WTC11 (cell line): ENCODE results near the gene KRCC1. TPM values are rescaled to one million over a fixed set of nuclear protein-coding genes. Genes with fewer than 3 reads are reported as not detected.

Experiments used
- ATAC-seq: fragments of 200-7000 bp; cut with Tn5 transposase; 2 replicates; pipeline ENCODE4 v1.10.0; 2021; ENCODE audit warnings: mild to moderate bottlenecking, moderate library complexity
- CTCF ChIA-PET: fragments of 300-600 bp; sonication (Branson Sonifier 250); formaldehyde crosslinking; loops from one replicate; lab custom pipeline; 2021; ENCODE audit warnings: antibody characterized with exemption; lab: Charles Lee
- POLR2A ChIA-PET: fragments of 350-600 bp; sonication (Branson Sonifier 250); formaldehyde crosslinking; loops from one replicate; lab custom pipeline; 2021; ENCODE audit warnings: antibody characterized with exemption; lab: Charles Lee
- DNase-seq: peaks from one replicate; pipeline ENCODE4 v3.0.0; 2021; ENCODE audit warnings: low spot score
- H3K27ac Mint-ChIP-seq: 2 replicates; pipeline ENCODE4 v1.8.0; 2021; ENCODE audit warnings: mixed read lengths
- H3K27me3 Mint-ChIP-seq: 2 replicates; pipeline ENCODE4 v1.8.0; 2021; ENCODE audit warnings: low read depth, mild to moderate bottlenecking, moderate library complexity, mixed read lengths
- H3K36me3 Mint-ChIP-seq: 2 replicates; pipeline ENCODE4 v1.8.0; 2021; ENCODE audit warnings: mixed read lengths
- H3K4me1 Mint-ChIP-seq: 2 replicates; pipeline ENCODE4 v1.8.0; 2022; ENCODE audit warnings: mixed read lengths
- H3K4me3 Mint-ChIP-seq: 2 replicates; pipeline ENCODE4 v1.8.0; 2021; ENCODE audit warnings: mild to moderate bottlenecking, moderate library complexity, mixed read lengths
- H3K9me3 Mint-ChIP-seq: 2 replicates; pipeline ENCODE4 v1.8.0; 2021; ENCODE audit warnings: mixed read lengths
- CREM ChIP-seq: sonication (generic); formaldehyde crosslinking; IDR thresholded peaks from 2 replicates; pipeline ENCODE4 v1.8.1; 2022; ENCODE audit warnings: mild to moderate bottlenecking, missing genetic modification reagents, moderate library complexity
- IRF2 ChIP-seq: sonication (generic); formaldehyde crosslinking; IDR thresholded peaks from 2 replicates; pipeline ENCODE4 v1.8.0; 2022; ENCODE audit warnings: low read depth, missing genetic modification reagents, borderline replicate concordance
- KAT7 ChIP-seq: sonication (generic); formaldehyde crosslinking; IDR thresholded peaks from 2 replicates; pipeline ENCODE4 v1.8.1; 2023; ENCODE audit warnings: missing genetic modification reagents, mild to moderate bottlenecking, borderline replicate concordance
- MYBL2 ChIP-seq: sonication (generic); formaldehyde crosslinking; IDR thresholded peaks from 2 replicates; pipeline ENCODE4 v1.8.1; 2023; ENCODE audit warnings: mild to moderate bottlenecking, moderate library complexity, missing genetic modification reagents
- OVOL2 ChIP-seq: fragments of 250-450 bp; sonication (Bioruptor Pico); IDR thresholded peaks from 2 replicates; pipeline ENCODE4 v1.9.0; 2021; ENCODE audit warnings: mild to moderate bottlenecking, borderline replicate concordance
- PRRX2 ChIP-seq: fragments of 250-450 bp; sonication (Bioruptor Pico); IDR thresholded peaks from 2 replicates; pipeline ENCODE4 v1.8.0; 2021; ENCODE audit warnings: mild to moderate bottlenecking
- TEAD1 ChIP-seq: sonication (generic); formaldehyde crosslinking; IDR thresholded peaks from 2 replicates; pipeline ENCODE4 v1.8.0; 2022; ENCODE audit warnings: mild to moderate bottlenecking, missing genetic modification reagents
- ZBTB21 ChIP-seq: sonication (generic); formaldehyde crosslinking; IDR thresholded peaks from 2 replicates; pipeline ENCODE4 v1.8.1; 2023; ENCODE audit warnings: mild to moderate bottlenecking, missing genetic modification reagents, borderline replicate concordance
- ZNF121 ChIP-seq: sonication (generic); formaldehyde crosslinking; IDR thresholded peaks from 2 replicates; pipeline ENCODE4 v1.8.0; 2023; ENCODE audit warnings: missing genetic modification reagents
- ZNF263 ChIP-seq: sonication (generic); formaldehyde crosslinking; IDR thresholded peaks from 2 replicates; pipeline ENCODE4 v1.8.1; 2022; ENCODE audit warnings: low read depth, mild to moderate bottlenecking, moderate library complexity, missing genetic modification reagents
- ZNF317 ChIP-seq: sonication (generic); formaldehyde crosslinking; IDR thresholded peaks from 2 replicates; pipeline ENCODE4 v1.8.1; 2023; ENCODE audit warnings: low read depth, mild to moderate bottlenecking, moderate library complexity, missing genetic modification reagents, borderline replicate concordance
- ZNF396 ChIP-seq: fragments of 250-450 bp; sonication (Bioruptor Pico); IDR thresholded peaks from 2 replicates; pipeline ENCODE4 v1.8.0; 2021; ENCODE audit warnings: mild to moderate bottlenecking, moderate library complexity, borderline replicate concordance
- ZNF423 ChIP-seq: fragments of 250-450 bp; sonication (Bioruptor Pico); IDR thresholded peaks from 2 replicates; pipeline ENCODE4 v2.1.2; 2022; ENCODE audit warnings: mild to moderate bottlenecking, moderate library complexity
- total RNA-seq: library from RNA; stranded (reverse); gene quantifications from 3 replicates; pipeline ENCODE4 v1.2.3, GENCODE V29; 2021
- TF ChIP-seq, protein P1 (sequence below): fragments of 250-450 bp; sonication (Bioruptor Pico); conservative IDR thresholded peaks from 2 replicates; pipeline ENCODE4 v1.9.0; 2021; ENCODE audit warnings: mild to moderate bottlenecking
- TF ChIP-seq, protein P2 (sequence below): sonication (generic); formaldehyde crosslinking; IDR thresholded peaks from 2 replicates; pipeline ENCODE4 v1.8.1; 2022; ENCODE audit warnings: missing genetic modification reagents, borderline replicate concordance
- TF ChIP-seq, protein P3 (sequence below): sonication (generic); formaldehyde crosslinking; IDR thresholded peaks from 2 replicates; pipeline ENCODE4 v1.8.1; 2022; ENCODE audit warnings: mild to moderate bottlenecking, moderate library complexity, missing genetic modification reagents
- TF ChIP-seq, protein P4 (sequence below): sonication (generic); formaldehyde crosslinking; IDR thresholded peaks from 2 replicates; pipeline ENCODE4 v1.8.1; 2023; ENCODE audit warnings: mild to moderate bottlenecking, missing genetic modification reagents, moderate library complexity
- TF ChIP-seq, protein P5 (sequence below): fragments of 250-450 bp; sonication (Bioruptor Pico); IDR thresholded peaks from 2 replicates; pipeline ENCODE4 v1.9.0; 2021; ENCODE audit warnings: moderate library complexity, mild to moderate bottlenecking, inconsistent platforms, borderline replicate concordance
- TF ChIP-seq, protein P6 (sequence below): fragments of 250-450 bp; sonication (Bioruptor Pico); IDR thresholded peaks from 2 replicates; pipeline ENCODE4 v1.9.0; 2021; ENCODE audit warnings: mild to moderate bottlenecking, borderline replicate concordance
- TF ChIP-seq, protein P7 (sequence below): sonication (generic); formaldehyde crosslinking; IDR thresholded peaks from 2 replicates; pipeline ENCODE4 v1.8.0; 2022; ENCODE audit warnings: mild to moderate bottlenecking, missing genetic modification reagents

The KRCC1 gene
- total RNA-seq, 1 experiment from 2014 or later = 7.6 TPM

DNA sequence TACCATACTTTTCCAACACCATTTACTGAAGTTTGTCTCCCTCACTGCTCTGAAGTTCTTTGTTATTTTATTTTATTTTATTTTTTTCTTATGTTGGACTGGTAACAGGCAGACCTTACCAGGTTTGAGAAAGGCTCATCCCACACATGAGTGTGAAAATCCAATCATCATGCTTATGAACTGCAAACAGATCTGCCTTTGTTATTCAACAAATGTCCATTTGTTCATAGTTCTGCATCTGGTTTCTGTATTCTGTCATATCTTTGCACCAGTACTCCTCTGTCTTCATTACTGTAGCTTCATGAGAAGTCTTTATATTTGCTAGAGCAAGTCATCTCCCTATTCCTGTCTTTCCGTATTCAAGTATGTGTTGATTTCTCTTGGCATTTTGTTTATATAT lies 44.6 kb downstream of the KRCC1 start (continued):
- TF ChIP-seq, protein P1, sequence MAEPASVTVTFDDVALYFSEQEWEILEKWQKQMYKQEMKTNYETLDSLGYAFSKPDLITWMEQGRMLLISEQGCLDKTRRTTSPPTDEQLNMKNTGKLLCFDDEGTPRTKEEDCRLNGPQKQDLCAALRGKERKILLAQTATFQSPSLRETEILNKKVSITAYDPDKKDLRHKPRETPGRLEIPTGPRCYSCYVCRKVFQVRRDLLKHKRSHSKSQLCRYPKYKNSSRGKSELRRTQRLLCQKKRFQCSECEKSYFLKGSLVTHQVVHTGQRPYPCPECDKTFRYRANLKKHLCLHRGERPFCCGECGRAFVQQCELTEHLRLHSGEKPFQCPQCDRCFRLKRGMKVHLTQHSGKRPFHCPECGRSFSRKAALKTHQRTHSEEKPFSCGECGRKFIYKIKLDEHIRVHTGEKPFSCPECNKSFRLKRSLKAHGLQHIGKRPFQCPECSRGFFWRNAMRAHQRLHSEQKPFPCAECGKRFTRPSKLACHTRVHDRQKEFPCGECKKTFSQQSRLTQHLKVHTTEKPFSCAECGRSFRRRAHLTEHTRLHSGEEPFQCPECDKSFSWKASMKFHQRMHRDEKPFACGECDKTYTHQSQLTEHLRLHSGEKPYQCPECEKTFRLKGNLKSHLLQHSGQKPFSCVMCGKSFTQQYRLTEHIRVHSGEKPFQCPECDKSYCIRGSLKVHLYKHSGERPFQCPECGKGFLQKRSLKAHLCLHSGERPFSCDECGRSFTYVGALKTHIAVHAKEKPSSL (CRISPR knock-in tag) = no peak
- TF ChIP-seq ZBTB21 (no peak), PRRX2 (CRISPR knock-in tag) (no peak), ZNF121 (no peak)
- TF ChIP-seq, protein P2, sequence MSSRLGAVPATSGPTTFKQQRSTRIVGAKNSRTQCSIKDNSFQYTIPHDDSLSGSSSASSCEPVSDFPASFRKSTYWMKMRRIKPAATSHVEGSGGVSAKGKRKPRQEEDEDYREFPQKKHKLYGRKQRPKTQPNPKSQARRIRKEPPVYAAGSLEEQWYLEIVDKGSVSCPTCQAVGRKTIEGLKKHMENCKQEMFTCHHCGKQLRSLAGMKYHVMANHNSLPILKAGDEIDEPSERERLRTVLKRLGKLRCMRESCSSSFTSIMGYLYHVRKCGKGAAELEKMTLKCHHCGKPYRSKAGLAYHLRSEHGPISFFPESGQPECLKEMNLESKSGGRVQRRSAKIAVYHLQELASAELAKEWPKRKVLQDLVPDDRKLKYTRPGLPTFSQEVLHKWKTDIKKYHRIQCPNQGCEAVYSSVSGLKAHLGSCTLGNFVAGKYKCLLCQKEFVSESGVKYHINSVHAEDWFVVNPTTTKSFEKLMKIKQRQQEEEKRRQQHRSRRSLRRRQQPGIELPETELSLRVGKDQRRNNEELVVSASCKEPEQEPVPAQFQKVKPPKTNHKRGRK (CRISPR knock-in tag) = no peak
- TF ChIP-seq, protein P3, sequence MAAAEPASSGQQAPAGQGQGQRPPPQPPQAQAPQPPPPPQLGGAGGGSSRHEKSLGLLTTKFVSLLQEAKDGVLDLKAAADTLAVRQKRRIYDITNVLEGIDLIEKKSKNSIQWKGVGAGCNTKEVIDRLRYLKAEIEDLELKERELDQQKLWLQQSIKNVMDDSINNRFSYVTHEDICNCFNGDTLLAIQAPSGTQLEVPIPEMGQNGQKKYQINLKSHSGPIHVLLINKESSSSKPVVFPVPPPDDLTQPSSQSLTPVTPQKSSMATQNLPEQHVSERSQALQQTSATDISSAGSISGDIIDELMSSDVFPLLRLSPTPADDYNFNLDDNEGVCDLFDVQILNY (CRISPR knock-in tag) = no peak
- TF ChIP-seq, all 79 proteins: peak for 0

DNA sequence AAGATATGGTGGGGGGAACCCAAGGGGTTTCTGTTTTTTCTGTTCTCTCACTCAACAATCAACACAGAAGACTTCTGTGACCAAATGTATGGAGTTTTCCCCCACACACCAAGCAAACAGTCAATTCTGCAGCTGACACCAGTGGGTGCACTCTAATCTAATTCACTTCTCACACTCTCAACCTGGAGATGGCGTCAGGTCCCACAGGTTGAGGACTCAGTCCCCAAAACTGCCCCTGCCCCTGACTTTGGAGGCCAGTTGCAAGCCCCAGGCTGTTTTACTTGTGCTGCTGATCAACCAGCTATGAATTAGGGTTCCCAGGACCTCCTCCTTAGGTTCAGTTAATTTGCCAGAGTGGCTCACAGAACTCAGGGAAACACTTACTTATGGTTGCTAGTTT lies 45.4 kb downstream of the KRCC1 start:
- no peaks in the 10 kb centered on the region for H3K36me3 Mint-ChIP-seq
- no peak for TF ChIP-seq ZNF423 (CRISPR knock-in tag)
- no peak for TF ChIP-seq ZNF317 (CRISPR knock-in tag)
- H3K27me3 Mint-ChIP-seq = no peaks in the 10 kb centered on the region
- H3K27ac Mint-ChIP-seq = no peak overlapping the region
- ATAC-seq = no peak
- H3K4me1 Mint-ChIP-seq = peaks cover 14% of the 10 kb centered on the region
- ChIA-PET POLR2A (no interaction called here), CTCF (interaction anchor here (2.2 to 2.6 kb wide), 2 partner anchors 8 to 50 kb away, joined by 8 to 15 read pairs; no protein-coding TSS in a partner anchor)
- no peak overlapping the region for H3K4me3 Mint-ChIP-seq
- H3K9me3 Mint-ChIP-seq = no peaks in the 10 kb centered on the region
- no peak for DNase-seq

DNA sequence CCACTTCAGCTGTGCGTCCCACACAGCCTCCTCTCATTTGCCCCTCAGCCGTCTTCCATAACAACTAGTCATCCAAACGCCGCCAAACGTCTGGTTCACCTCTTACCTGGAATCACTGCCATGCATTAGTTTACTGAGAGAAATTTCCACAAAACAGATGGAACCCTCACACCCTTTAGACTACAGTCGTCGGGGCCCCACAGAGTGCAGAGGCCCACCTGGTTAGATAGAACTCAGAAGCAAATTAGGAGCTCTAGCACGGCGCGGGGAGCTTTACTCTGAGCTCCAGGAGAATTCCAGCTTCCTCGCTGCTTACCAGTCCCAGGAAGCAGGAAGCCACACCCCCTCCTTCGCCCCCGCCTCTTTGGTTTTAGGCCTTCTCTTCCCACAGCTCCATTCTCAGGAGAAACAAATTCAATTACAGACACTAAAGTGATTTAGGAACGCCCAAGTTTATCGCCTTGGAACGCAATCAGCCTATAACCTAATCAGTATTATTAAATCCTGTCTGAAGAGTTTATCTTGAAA lies 48.6 kb downstream of the KRCC1 start:
- CTCF ChIA-PET = interaction anchor here (0.8 to 1.3 kb wide), 2 partner anchors 53 to 153 kb away, joined by 4 to 6 read pairs; no protein-coding TSS in a partner anchor
- Mint-ChIP-seq H3K36me3 (no peaks in the 10 kb centered on the region), H3K27me3 (no peaks in the 10 kb centered on the region), H3K9me3 (no peaks in the 10 kb centered on the region), H3K4me3 (no peak overlapping the region), H3K4me1 (peaks cover 27% of the 10 kb centered on the region)
- DNase-seq = peak; percentile 65
- TF ChIP-seq ZNF396 (CRISPR knock-in tag) (no peak), MYBL2 (CRISPR knock-in tag) (no peak), IRF2 (CRISPR knock-in tag) (no peak), TEAD1 (CRISPR knock-in tag) (no peak), KAT7 (CRISPR knock-in tag) (no peak), OVOL2 (no peak), ZNF263 (CRISPR knock-in tag) (no peak), CREM (CRISPR knock-in tag) (no peak)
- TF ChIP-seq, protein P4, sequence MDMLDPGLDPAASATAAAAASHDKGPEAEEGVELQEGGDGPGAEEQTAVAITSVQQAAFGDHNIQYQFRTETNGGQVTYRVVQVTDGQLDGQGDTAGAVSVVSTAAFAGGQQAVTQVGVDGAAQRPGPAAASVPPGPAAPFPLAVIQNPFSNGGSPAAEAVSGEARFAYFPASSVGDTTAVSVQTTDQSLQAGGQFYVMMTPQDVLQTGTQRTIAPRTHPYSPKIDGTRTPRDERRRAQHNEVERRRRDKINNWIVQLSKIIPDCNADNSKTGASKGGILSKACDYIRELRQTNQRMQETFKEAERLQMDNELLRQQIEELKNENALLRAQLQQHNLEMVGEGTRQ (CRISPR knock-in tag) = no peak
- TF ChIP-seq, protein P5, sequence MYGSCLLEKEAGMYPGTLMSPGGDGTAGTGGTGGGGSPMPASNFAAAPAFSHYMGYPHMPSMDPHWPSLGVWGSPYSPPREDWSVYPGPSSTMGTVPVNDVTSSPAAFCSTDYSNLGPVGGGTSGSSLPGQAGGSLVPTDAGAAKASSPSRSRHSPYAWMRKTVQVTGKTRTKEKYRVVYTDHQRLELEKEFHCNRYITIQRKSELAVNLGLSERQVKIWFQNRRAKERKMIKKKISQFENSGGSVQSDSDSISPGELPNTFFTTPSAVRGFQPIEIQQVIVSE (CRISPR knock-in tag) = no peak
- TF ChIP-seq, protein P6, sequence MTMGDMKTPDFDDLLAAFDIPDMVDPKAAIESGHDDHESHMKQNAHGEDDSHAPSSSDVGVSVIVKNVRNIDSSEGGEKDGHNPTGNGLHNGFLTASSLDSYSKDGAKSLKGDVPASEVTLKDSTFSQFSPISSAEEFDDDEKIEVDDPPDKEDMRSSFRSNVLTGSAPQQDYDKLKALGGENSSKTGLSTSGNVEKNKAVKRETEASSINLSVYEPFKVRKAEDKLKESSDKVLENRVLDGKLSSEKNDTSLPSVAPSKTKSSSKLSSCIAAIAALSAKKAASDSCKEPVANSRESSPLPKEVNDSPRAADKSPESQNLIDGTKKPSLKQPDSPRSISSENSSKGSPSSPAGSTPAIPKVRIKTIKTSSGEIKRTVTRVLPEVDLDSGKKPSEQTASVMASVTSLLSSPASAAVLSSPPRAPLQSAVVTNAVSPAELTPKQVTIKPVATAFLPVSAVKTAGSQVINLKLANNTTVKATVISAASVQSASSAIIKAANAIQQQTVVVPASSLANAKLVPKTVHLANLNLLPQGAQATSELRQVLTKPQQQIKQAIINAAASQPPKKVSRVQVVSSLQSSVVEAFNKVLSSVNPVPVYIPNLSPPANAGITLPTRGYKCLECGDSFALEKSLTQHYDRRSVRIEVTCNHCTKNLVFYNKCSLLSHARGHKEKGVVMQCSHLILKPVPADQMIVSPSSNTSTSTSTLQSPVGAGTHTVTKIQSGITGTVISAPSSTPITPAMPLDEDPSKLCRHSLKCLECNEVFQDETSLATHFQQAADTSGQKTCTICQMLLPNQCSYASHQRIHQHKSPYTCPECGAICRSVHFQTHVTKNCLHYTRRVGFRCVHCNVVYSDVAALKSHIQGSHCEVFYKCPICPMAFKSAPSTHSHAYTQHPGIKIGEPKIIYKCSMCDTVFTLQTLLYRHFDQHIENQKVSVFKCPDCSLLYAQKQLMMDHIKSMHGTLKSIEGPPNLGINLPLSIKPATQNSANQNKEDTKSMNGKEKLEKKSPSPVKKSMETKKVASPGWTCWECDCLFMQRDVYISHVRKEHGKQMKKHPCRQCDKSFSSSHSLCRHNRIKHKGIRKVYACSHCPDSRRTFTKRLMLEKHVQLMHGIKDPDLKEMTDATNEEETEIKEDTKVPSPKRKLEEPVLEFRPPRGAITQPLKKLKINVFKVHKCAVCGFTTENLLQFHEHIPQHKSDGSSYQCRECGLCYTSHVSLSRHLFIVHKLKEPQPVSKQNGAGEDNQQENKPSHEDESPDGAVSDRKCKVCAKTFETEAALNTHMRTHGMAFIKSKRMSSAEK (CRISPR knock-in tag) = no peak
- TF ChIP-seq, protein P7, sequence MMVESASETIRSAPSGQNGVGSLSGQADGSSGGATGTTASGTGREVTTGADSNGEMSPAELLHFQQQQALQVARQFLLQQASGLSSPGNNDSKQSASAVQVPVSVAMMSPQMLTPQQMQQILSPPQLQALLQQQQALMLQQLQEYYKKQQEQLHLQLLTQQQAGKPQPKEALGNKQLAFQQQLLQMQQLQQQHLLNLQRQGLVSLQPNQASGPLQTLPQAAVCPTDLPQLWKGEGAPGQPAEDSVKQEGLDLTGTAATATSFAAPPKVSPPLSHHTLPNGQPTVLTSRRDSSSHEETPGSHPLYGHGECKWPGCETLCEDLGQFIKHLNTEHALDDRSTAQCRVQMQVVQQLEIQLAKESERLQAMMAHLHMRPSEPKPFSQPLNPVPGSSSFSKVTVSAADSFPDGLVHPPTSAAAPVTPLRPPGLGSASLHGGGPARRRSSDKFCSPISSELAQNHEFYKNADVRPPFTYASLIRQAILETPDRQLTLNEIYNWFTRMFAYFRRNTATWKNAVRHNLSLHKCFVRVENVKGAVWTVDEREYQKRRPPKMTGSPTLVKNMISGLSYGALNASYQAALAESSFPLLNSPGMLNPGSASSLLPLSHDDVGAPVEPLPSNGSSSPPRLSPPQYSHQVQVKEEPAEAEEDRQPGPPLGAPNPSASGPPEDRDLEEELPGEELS (CRISPR knock-in tag) = no peak
- TF ChIP-seq, all 79 proteins: peak for 0
- peak overlapping the region; percentile 72; the same call in 1 of the 2 replicates for H3K27ac Mint-ChIP-seq
- POLR2A ChIA-PET = no interaction called here
- ATAC-seq = peak; percentile 81
